ENCODE data around the gene TRAPPC3L. TPM values are rescaled to one million over a fixed set of nuclear protein-coding genes. Genes with fewer than 3 reads are reported as not detected.

TRAPPC3L gene
- total RNA-seq, 1 donor from 2014 or later: 2.3 TPM

DNA sequence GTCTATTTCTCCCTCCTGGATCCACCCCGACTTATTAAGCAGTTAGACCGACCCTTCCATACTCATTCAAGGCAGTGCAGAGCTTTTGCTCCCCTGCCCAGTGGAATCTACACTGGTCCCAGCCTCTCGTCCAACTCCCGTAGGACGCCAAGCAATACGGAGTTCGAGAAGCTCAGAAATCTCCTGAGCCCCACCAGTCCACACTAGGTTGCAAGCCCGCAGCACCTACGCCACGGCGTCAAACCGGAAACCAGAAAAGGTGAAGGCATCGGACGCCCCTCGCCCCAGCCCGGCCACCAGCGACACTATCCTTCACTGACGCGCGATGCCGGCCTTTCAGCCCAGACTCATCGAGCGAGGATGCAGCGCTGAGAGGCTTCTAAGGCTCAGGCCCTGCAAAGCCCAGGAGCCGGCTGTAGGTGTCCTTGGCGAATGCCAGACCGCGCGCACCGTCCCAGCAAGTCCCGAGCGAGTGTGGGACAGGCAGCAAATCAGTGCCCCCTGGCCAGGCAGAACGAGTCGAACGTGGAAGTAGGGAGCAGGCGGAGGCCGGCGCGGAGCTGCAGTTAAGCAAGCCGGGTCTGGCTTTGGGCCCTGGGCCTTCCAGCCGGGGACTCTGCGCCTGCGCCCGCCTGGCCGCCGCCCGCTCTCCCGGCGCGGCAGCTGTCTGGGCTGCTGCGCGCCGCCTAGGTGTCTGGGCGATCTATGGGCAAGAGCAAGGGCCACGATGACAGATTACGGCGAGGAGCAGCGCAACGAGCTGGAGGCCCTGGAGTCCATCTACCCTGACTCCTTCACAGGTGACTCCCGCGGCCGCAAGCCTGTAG, 25.6 kb upstream of the TRAPPC3L start, which contains the start of gene RWDD1:
Gene RWDD1 (plus strand): TSS at position 649 of the 827 bp plus-strand sequence. CDS start 79 bp downstream, at position 728.
- Mint-ChIP-seq H3K36me3 (peaks cover 5% of the 10 kb centered on the region), H3K27me3 (ENCODE audit: low read depth) (peaks cover 10% of the 10 kb centered on the region), H3K27ac (peak within 1 kb of the TSS; percentile 99), H3K4me1 (peaks cover 33% of the 10 kb centered on the region), H3K9me3 (no peaks in the 10 kb centered on the region), H3K4me3 (peak within 1 kb of the TSS; percentile 95)
- DNase-seq (ENCODE audit: low spot score in 2 of 2, unreplicated experiment in 2 of 2): peak; percentile 95 to 96
- TF ChIP-seq, protein P1, sequence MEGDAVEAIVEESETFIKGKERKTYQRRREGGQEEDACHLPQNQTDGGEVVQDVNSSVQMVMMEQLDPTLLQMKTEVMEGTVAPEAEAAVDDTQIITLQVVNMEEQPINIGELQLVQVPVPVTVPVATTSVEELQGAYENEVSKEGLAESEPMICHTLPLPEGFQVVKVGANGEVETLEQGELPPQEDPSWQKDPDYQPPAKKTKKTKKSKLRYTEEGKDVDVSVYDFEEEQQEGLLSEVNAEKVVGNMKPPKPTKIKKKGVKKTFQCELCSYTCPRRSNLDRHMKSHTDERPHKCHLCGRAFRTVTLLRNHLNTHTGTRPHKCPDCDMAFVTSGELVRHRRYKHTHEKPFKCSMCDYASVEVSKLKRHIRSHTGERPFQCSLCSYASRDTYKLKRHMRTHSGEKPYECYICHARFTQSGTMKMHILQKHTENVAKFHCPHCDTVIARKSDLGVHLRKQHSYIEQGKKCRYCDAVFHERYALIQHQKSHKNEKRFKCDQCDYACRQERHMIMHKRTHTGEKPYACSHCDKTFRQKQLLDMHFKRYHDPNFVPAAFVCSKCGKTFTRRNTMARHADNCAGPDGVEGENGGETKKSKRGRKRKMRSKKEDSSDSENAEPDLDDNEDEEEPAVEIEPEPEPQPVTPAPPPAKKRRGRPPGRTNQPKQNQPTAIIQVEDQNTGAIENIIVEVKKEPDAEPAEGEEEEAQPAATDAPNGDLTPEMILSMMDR (IDR thresholded peaks at IDR 0.05; ENCODE audit: unreplicated experiment): peak; percentile 7

DNA sequence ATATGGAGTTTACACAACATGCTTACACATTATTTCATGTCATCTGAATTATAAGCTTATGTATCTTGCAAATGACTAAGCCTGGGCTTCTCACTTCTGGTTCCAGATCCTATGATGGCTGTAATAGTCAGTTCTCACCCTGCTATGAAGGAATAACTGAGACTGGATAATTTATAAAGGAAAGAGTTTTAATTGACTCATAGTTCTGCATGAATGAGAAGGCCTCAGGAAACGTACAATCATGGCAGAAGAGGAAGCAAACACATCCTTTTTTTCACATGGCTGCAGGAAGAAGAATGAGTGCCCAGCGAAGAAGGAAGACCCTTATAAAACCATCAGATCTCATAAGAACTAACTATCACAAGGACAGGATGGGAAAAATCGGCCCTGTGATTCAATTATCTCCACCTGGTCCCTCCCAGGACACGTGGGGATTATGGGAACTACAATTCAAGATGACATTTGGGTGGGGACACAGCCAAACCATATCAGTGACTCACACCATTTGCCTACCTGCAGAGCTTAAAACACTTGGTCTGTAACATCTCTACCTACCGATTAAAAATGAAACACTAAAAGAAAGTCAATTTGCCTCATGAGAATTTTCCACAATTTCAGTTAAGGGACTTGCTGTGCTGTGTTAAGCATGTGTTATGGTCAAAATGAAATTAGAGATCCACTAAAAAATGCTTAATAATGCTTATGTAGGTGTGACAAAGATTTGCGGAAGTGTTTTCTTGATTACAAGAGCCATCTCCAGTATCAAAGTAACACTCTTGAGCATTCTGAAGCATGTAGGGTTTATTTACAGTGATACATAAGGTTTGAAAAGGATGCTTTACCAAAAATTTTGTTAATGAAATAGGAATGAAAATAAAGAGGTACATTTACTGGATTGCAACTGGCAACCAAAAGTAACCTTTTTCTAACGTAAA, 23.6 kb upstream of the TRAPPC3L start:
- peaks cover 15% of the 10 kb centered on the region for H3K27me3 Mint-ChIP-seq (ENCODE audit: low read depth)

DNA sequence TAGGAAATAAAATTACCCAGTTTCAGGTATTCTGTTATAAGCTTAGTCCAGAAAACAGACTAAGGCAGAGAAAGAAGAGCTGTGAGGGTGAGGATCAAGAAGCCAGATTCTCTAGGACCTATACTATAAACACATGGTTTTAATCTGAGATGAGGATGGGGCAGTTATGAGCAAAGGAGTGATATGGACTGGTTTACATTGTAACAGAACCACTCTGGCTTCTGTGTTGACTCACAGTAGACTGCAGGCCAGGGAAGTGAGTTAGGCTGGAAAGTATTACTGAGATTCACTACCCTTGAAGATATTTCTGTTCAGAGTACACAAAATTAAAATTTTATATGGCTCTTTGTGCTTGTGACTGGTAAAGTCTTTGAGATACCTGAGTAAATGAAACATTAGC, 22.6 kb upstream of the TRAPPC3L start:
- no peak for DNase-seq (ENCODE audit: low spot score in 2 of 2, unreplicated experiment in 2 of 2)
- H3K4me3 Mint-ChIP-seq: no peak overlapping the region
- H3K36me3 Mint-ChIP-seq: no peaks in the 10 kb centered on the region
- H3K9me3 Mint-ChIP-seq: no peaks in the 10 kb centered on the region
- peaks cover 24% of the 10 kb centered on the region for H3K4me1 Mint-ChIP-seq
- H3K27ac Mint-ChIP-seq: no peak overlapping the region
- H3K27me3 Mint-ChIP-seq (ENCODE audit: low read depth): peaks cover 15% of the 10 kb centered on the region
- TF ChIP-seq, protein P1 (IDR thresholded peaks at IDR 0.05; ENCODE audit: unreplicated experiment): no peak

More for the DNA sequence above, 23.6 kb upstream of the TRAPPC3L start:
- DNase-seq (ENCODE audit: low spot score in 2 of 2, unreplicated experiment in 2 of 2): no peak
- no peak overlapping the region for H3K27ac Mint-ChIP-seq
- peaks cover 2% of the 10 kb centered on the region for H3K36me3 Mint-ChIP-seq
- TF ChIP-seq, protein P1 (IDR thresholded peaks at IDR 0.05; ENCODE audit: unreplicated experiment): no peak
- no peak overlapping the region for H3K4me3 Mint-ChIP-seq
- H3K9me3 Mint-ChIP-seq: no peaks in the 10 kb centered on the region
- peaks cover 32% of the 10 kb centered on the region for H3K4me1 Mint-ChIP-seq

DNA sequence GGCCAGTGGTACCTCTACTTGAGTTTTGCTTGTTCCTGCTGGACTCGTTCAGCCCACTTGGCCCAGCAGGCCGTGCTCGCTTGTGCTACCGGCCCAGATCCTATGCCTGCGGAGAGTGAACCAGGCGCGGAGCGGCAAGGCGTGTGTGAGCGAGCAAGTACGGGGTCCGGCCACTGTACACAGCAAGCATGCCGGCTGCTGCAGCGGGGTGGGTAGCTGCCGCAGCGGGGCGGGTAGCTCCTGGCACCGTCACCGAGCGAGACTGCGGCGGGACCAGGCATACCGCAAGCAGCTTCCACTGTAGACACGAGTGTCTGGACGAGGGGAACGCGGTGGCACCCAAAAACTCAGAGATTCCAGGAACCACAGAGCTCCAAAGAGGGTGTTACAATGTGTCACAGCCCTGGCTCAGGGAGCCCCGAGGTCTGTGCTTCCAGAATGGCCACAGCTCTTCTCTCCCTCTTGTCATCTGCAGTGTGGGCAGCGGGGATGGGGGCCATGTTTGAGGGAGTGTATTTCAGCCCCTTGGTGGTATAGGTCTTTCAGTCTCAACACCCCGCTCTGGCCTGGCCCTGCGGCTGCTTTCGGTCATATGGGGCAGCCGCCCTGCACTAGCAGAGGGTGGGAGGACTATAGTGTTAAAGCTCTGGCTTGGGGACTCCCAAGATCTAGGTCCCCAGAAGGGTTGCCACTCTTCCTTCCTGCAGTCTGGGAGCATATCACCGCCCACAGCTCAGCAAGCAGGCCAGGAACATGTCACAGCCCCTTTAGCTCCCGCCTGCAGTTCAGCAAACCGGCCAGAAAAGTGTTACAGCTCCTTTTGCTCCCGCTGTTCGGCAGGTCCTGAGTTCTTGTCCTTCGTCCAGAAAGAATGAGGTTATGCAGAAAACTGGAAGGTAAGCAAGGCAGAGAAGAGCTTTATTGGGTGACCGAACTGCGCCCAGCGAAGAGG, 19.7 kb upstream of the TRAPPC3L start:
- Mint-ChIP-seq H3K27ac (no peak overlapping the region), H3K4me3 (no peak overlapping the region), H3K9me3 (no peaks in the 10 kb centered on the region), H3K4me1 (peaks cover 22% of the 10 kb centered on the region), H3K36me3 (no peaks in the 10 kb centered on the region), H3K27me3 (ENCODE audit: low read depth) (peaks cover 15% of the 10 kb centered on the region)
- no peak for DNase-seq (ENCODE audit: low spot score in 2 of 2, unreplicated experiment in 2 of 2)
- TF ChIP-seq, protein P1 (IDR thresholded peaks at IDR 0.05; ENCODE audit: unreplicated experiment): no peak

DNA sequence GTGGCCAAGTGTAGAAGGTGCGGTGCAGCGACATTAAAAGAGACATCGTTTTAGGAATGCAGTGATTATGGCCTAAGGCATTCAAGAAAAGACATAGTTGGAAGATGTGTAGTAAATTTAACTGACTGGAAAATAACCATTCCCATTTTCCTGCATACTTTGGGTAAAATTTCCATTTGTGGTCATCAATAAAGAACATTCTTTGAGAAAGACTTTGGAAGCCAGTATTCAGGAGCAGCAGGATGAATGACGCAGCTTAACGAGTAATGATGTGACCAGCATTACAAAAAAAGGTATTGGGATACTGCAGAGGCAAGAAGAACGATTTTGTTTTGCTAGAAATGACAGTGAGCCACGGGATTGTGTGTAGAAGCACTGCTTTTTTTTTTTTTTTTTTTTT, 18.8 kb upstream of the TRAPPC3L start:
- Mint-ChIP-seq H3K36me3 (no peaks in the 10 kb centered on the region), H3K27ac (no peak overlapping the region), H3K27me3 (ENCODE audit: low read depth) (peaks cover 15% of the 10 kb centered on the region), H3K9me3 (no peaks in the 10 kb centered on the region), H3K4me1 (peaks cover 25% of the 10 kb centered on the region), H3K4me3 (no peak overlapping the region)
- no peak for DNase-seq (ENCODE audit: low spot score in 2 of 2, unreplicated experiment in 2 of 2)
- TF ChIP-seq, protein P1 (IDR thresholded peaks at IDR 0.05; ENCODE audit: unreplicated experiment): no peak

Measured in mesothelial cell of epicardium (in vitro differentiated cells).